Measurements from ENCODE around the gene BICD1. TPM values are rescaled to one million over a fixed set of nuclear protein-coding genes. Genes with fewer than 3 reads are reported as not detected.

BICD1 gene
- total and polyA plus RNA-seq, 2 donors (not counting 3 experiments of a cell fraction or from before 2014, with no cell fraction given): 12.2 to 51.0 TPM

DNA sequence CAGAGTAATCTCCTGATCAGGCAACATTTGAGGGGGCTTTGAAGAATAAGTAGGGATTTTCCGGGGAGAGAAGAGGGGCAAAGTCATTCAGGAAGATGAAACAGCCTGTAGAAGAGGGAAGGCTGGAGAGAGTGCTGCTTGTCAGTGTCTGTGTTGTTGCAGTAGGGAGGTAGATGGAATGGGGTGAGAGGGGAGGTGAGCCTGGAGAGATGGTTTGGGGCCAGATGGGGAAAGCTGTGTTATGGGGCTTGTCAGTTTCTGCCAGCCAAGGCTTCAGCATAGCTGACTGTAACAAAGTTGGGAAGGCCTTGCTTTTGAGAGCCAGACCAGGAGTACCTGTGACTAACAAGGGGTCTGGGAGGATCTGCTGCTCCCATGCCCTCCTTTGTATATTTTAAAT is 18.0 kb downstream of the BICD1 start:
- H4K20me1 ChIP-seq (replicated peaks; ENCODE audit: control insufficient read depth, extremely low read depth, insufficient read depth, low read length): no peaks in the 10 kb centered on the region
- H3K36me3 ChIP-seq (ENCODE audit: control insufficient read depth in 2 of 2, extremely low read depth in 1 of 2, insufficient read depth in 2 of 2, low read length in 2 of 2): no peaks in the 10 kb centered on the region
- FAIRE-seq: no peak
- intact Hi-C loops (cut with micrococcal nuclease): no loop called here
- no peak overlapping the region for H3K4me2 ChIP-seq (ENCODE audit: insufficient read depth, low read length)
- H3K79me2 ChIP-seq (ENCODE audit: control insufficient read depth, insufficient read depth, low read length): peaks cover 9% of the 10 kb centered on the region
- H3K9me1 ChIP-seq (replicated peaks; ENCODE audit: control insufficient read depth, extremely low read depth, insufficient read depth, low read length): no peaks in the 10 kb centered on the region
- no peak overlapping the region for H2AFZ ChIP-seq (ENCODE audit: low read depth, low read length)
- ChIA-PET CTCF (interaction anchor here (1.0 to 1.8 kb wide), 3 partner anchors 10 to 187 kb away, joined by 3 to 6 read pairs (median 4); partner anchors contain the start of gene BICD1), POLR2A (no interaction called here)
- H3K4me1 ChIP-seq (ENCODE audit: control insufficient read depth, extremely low read depth, insufficient read depth, low read length): peaks cover 2% of the 10 kb centered on the region
- BruUV-seq (replicated peaks): no TSS peak
- DNase-seq (ENCODE audit: low read depth, low spot score): no peak
- no peak for TF ChIP-seq POLR2AphosphoS5 (IDR thresholded peaks at IDR 0.05; ENCODE audit: insufficient read depth, low read depth, low read length)
- TF ChIP-seq FOS (IDR thresholded peaks at IDR 0.05; ENCODE audit: borderline replicate concordance, insufficient read depth, low read length): no peak
- TF ChIP-seq, protein P1, sequence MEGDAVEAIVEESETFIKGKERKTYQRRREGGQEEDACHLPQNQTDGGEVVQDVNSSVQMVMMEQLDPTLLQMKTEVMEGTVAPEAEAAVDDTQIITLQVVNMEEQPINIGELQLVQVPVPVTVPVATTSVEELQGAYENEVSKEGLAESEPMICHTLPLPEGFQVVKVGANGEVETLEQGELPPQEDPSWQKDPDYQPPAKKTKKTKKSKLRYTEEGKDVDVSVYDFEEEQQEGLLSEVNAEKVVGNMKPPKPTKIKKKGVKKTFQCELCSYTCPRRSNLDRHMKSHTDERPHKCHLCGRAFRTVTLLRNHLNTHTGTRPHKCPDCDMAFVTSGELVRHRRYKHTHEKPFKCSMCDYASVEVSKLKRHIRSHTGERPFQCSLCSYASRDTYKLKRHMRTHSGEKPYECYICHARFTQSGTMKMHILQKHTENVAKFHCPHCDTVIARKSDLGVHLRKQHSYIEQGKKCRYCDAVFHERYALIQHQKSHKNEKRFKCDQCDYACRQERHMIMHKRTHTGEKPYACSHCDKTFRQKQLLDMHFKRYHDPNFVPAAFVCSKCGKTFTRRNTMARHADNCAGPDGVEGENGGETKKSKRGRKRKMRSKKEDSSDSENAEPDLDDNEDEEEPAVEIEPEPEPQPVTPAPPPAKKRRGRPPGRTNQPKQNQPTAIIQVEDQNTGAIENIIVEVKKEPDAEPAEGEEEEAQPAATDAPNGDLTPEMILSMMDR (IDR thresholded peaks at IDR 0.05; ENCODE audit: extremely low read depth in 1 of 2, insufficient read depth in 1 of 2, low read depth in 1 of 2, low read length in 2 of 2): no peak
- TF ChIP-seq, protein P2, sequence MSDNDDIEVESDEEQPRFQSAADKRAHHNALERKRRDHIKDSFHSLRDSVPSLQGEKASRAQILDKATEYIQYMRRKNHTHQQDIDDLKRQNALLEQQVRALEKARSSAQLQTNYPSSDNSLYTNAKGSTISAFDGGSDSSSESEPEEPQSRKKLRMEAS (IDR thresholded peaks at IDR 0.05; ENCODE audit: insufficient read depth, insufficient read length): no peak
- no peak for TF ChIP-seq MYC (IDR thresholded peaks at IDR 0.05; ENCODE audit: low read depth, low read length)
- no peak for TF ChIP-seq GATA2 (IDR thresholded peaks at IDR 0.05; ENCODE audit: insufficient read depth, insufficient read length, low read depth, low read length)
- no peak for TF ChIP-seq EZH2 (IDR thresholded peaks at IDR 0.05; ENCODE audit: borderline replicate concordance, low read depth, low read length, severe bottlenecking)
- no peaks in the 10 kb centered on the region for H3K27me3 ChIP-seq (ENCODE audit: control insufficient read depth in 2 of 2, insufficient read depth in 2 of 2, low read length in 2 of 2)
- no peak overlapping the region for H3K4me3 ChIP-seq (replicated peaks in 1 of 3; ENCODE audit: insufficient read depth in 1 of 3, low read depth in 1 of 3, low read length in 3 of 3)
- no peak overlapping the region for H3K9ac ChIP-seq (replicated peaks; ENCODE audit: extremely low read depth, insufficient read depth, low read length)
- H3K9me3 ChIP-seq (replicated peaks; ENCODE audit: control insufficient read depth, insufficient read depth, low read length): no peaks in the 10 kb centered on the region
- dilution Hi-C loops (cut with MboI; ENCODE audit: extremely low pct_ligation_motif_present, low sequenced_read_pairs): no loop called here
- no peak overlapping the region for H3K27ac ChIP-seq (ENCODE audit: insufficient read depth, low read depth, low read length)
